Ureter (tissue), 1 donor: Measurements from ENCODE around the gene CASP1. TPM values are rescaled to one million over a fixed set of nuclear protein-coding genes. Genes with fewer than 3 reads are reported as not detected.

ENCODE experiments used
- DNase-seq: peaks from one replicate; pipeline ENCODE4 v3.0.0-alpha.2; 2020; ENCODE audit warnings: low spot score
- total RNA-seq: library from RNA; stranded (reverse); gene quantifications from one replicate; pipeline ENCODE4 v1.2.4, GENCODE V29; 2023
- donor health status: DM: yes; HTN: yes; CAD: no.

Gene CASP1
- total RNA-seq, 1 donor from 2014 or later, result 39.6 TPM

- no peak for DNase-seq
These were observed 50.1 kb downstream of the CASP1 start for GRCh38 chr11:104984808-104985207.

- DNase-seq, result no peak
These were observed 55.1 kb downstream of the CASP1 start for GRCh38 chr11:104979839-104980238.

Other genes with a start within 250 kb of the CASP1 start
- 1.4 TPM for gene CASP12, start 136.7 kb downstream of the CASP1 start, total RNA-seq
- gene CASP4, start 66.6 kb downstream of the CASP1 start, total RNA-seq, result 70.6 TPM
- not detected for gene CASP5, start 12.0 kb downstream of the CASP1 start, total RNA-seq
- gene CARD16, start 10.2 kb upstream of the CASP1 start, total RNA-seq, result 14.3 TPM
- gene CARD18, start 104.6 kb upstream of the CASP1 start, total RNA-seq, result not detected